H1 (cell line): ENCODE measurements around the gene NOS3. TPM values are rescaled to one million over a fixed set of nuclear protein-coding genes. Genes with fewer than 3 reads are reported as not detected.

Source experiments
- CTCF ChIA-PET: fragments of 300-600 bp; sonication (Branson Sonifier 250); formaldehyde crosslinking; loops from one replicate; lab custom pipeline; 2021; ENCODE audit not compliant: partially characterized antibody; lab: Charles Lee
- POLR2A ChIA-PET: fragments of 300-600 bp; sonication (Branson Sonifier 250); formaldehyde crosslinking; loops from one replicate; lab custom pipeline; 2021; ENCODE audit warnings: inconsistent platforms; ENCODE audit not compliant: partially characterized antibody; lab: Charles Lee
- DNase-seq, 2 experiments: peaks; one replicate each; pipeline versions ENCODE4 v3.0.0 to v3.0.0-alpha.2; 2010 to 2022; ENCODE audit warnings: low spot score in 2 of 2, low read depth in 1 of 2, mixed read lengths in 1 of 2
- FAIRE-seq: peaks from 2 replicates; lab custom pipeline; 2011; peaks lifted over from hg19 to GRCh38; lab: Jason Lieb, UNC
- H2AFZ ChIP-seq: 2 replicates; pipeline ENCODE4 v1.8.1; 2012; ENCODE audit warnings: low read length, inconsistent platforms
- H2AK5ac ChIP-seq: 2 replicates; pipeline ENCODE4 v1.6.1; 2013; ENCODE audit warnings: low read depth, low read length
- H2BK120ac ChIP-seq: replicated peaks from 2 replicates; pipeline ENCODE3; 2013; ENCODE audit warnings: low read depth, low read length, inconsistent platforms
- H2BK12ac ChIP-seq: 2 replicates; pipeline ENCODE4 v1.6.1; 2013; ENCODE audit warnings: low read depth, low read length
- H2BK15ac ChIP-seq: 2 replicates; pipeline ENCODE4 v1.6.1; 2013; ENCODE audit warnings: low read length
- H2BK20ac ChIP-seq: 2 replicates; pipeline ENCODE4 v1.6.1; 2013; ENCODE audit warnings: low read length
- H2BK5ac ChIP-seq: 2 replicates; pipeline ENCODE4 v1.6.1; 2013; ENCODE audit warnings: low read depth, low read length
- H3K14ac ChIP-seq: 2 replicates; pipeline ENCODE4 v1.6.1; 2013; ENCODE audit warnings: inconsistent platforms; ENCODE audit not compliant: insufficient read length
- H3K18ac ChIP-seq: 2 replicates; pipeline ENCODE4 v1.6.1; 2013; ENCODE audit warnings: low read length; ENCODE audit errors: extremely low read depth
- H3K23ac ChIP-seq: 2 replicates; pipeline ENCODE4 v1.6.1; 2013; ENCODE audit warnings: inconsistent platforms; ENCODE audit not compliant: insufficient read length
- H3K23me2 ChIP-seq: 2 replicates; pipeline ENCODE4 v1.6.1; 2013; ENCODE audit warnings: low read depth, low read length
- H3K27ac ChIP-seq: 2 replicates; pipeline ENCODE4 v1.6.1; 2011; ENCODE audit warnings: low read depth, low read length, inconsistent platforms
- H3K27me3 ChIP-seq, 4 experiments: replicated peaks in 1 of 4; 1 replicate in 1 of 4; 2 replicates in 3 of 4; pipeline versions ENCODE4 v1.6.1 to v1.8.1; 2011 to 2013; ENCODE audit warnings: low read length in 3 of 4, mild to moderate bottlenecking in 3 of 4, inconsistent platforms in 2 of 4, mixed read lengths in 2 of 4, moderate library complexity in 1 of 4; ENCODE audit not compliant: control insufficient read depth in 3 of 4, insufficient read depth in 3 of 4; ENCODE audit errors: extremely low read depth in 1 of 4
- H3K36me3 ChIP-seq, 4 experiments: 2 replicates each; pipeline versions ENCODE4 v1.6.1 to v1.8.1; 2011 to 2013; ENCODE audit warnings: mild to moderate bottlenecking in 4 of 4, low read length in 3 of 4, moderate library complexity in 2 of 4, control low read depth in 1 of 4, inconsistent platforms in 1 of 4; ENCODE audit not compliant: insufficient read depth in 4 of 4, control insufficient read depth in 2 of 4
- H3K4ac ChIP-seq: replicated peaks from 2 replicates; pipeline ENCODE3; 2013; ENCODE audit warnings: low read length, low read depth, mixed read lengths, inconsistent platforms; ENCODE audit not compliant: insufficient read length
- H3K4me1 ChIP-seq, 4 experiments: replicated peaks in 1 of 4; 1 replicate in 1 of 4; 2 replicates in 3 of 4; pipeline versions ENCODE4 v1.6.1 to v1.8.1; 2011 to 2013; ENCODE audit warnings: low read length in 3 of 4, inconsistent platforms in 2 of 4, mixed read lengths in 1 of 4; ENCODE audit not compliant: insufficient read depth in 4 of 4, control insufficient read depth in 3 of 4
- H3K4me2 ChIP-seq, 2 experiments: 2 replicates each; pipeline versions ENCODE4 v1.6.1 to v1.8.1; 2011 to 2013; ENCODE audit warnings: low read depth in 2 of 2, low read length in 2 of 2, control low read depth in 1 of 2, inconsistent platforms in 1 of 2, mild to moderate bottlenecking in 1 of 2; ENCODE audit not compliant: insufficient read depth in 1 of 2
- H3K4me3 ChIP-seq, 4 experiments: fragments of 200-600, 300-600 bp in 1 of 4; sonication (generic), shearing (Covaris generic), sonication (Bioruptor Twin) in 1 of 4; 2 replicates each; pipeline versions ENCODE4 v1.5.1 to v1.8.1; 2011 to 2016; ENCODE audit warnings: low read length in 4 of 4, low read depth in 3 of 4, control low read depth in 2 of 4, inconsistent platforms in 2 of 4, mild to moderate bottlenecking in 2 of 4, mixed read lengths in 1 of 4, moderate library complexity in 1 of 4; ENCODE audit not compliant: insufficient read depth in 2 of 4; ENCODE audit errors: extremely low read depth in 1 of 4
- H3K56ac ChIP-seq: replicated peaks from 2 replicates; pipeline ENCODE3; 2013; ENCODE audit warnings: low read depth, mild to moderate bottlenecking, mixed read lengths, low read length, inconsistent platforms; ENCODE audit not compliant: insufficient read length
- H3K79me1 ChIP-seq: 2 replicates; pipeline ENCODE4 v1.6.1; 2013; ENCODE audit warnings: low read depth, low read length, control low read depth
- H3K79me2 ChIP-seq, 2 experiments: 2 replicates each; pipeline versions ENCODE4 v1.6.1 to v1.8.1; 2012 to 2013; ENCODE audit warnings: low read length in 2 of 2, mild to moderate bottlenecking in 2 of 2, inconsistent platforms in 1 of 2; ENCODE audit not compliant: insufficient read depth in 2 of 2, control insufficient read depth in 1 of 2
- H3K9ac ChIP-seq, 4 experiments: replicated peaks in 1 of 4; 1 replicate in 1 of 4; 2 replicates in 3 of 4; pipeline versions ENCODE4 v1.6.1 to v1.8.1; 2011 to 2013; ENCODE audit warnings: low read depth in 3 of 4, low read length in 3 of 4, control low read depth in 2 of 4, mild to moderate bottlenecking in 2 of 4, moderate library complexity in 2 of 4, inconsistent platforms in 1 of 4; ENCODE audit errors: extremely low read depth in 1 of 4
- H3K9me3 ChIP-seq, 2 experiments: 2 replicates each; pipeline versions ENCODE4 v1.6.1 to v1.8.1; 2012 to 2013; ENCODE audit warnings: mild to moderate bottlenecking in 2 of 2, moderate library complexity in 2 of 2, control low read depth in 1 of 2, inconsistent platforms in 1 of 2, low read depth in 1 of 2, low read length in 1 of 2, mixed read lengths in 1 of 2; ENCODE audit not compliant: insufficient read depth in 2 of 2
- H4K20me1 ChIP-seq, 2 experiments: replicated peaks in 1 of 2; 2 replicates each; pipeline versions ENCODE3 to v1.8.1; 2011 to 2013; ENCODE audit warnings: inconsistent platforms in 2 of 2, low read length in 2 of 2, mild to moderate bottlenecking in 1 of 2; ENCODE audit not compliant: insufficient read depth in 2 of 2, control insufficient read depth in 1 of 2
- H4K5ac ChIP-seq: 2 replicates; pipeline ENCODE4 v1.6.1; 2013; ENCODE audit warnings: low read length, low read depth, mixed read lengths, inconsistent platforms; ENCODE audit not compliant: insufficient read length
- H4K8ac ChIP-seq: 2 replicates; pipeline ENCODE4 v1.8.0; 2013; ENCODE audit warnings: mild to moderate bottlenecking, moderate library complexity, low read length, inconsistent platforms; ENCODE audit not compliant: insufficient read depth; ENCODE audit errors: extremely low read depth
- H4K91ac ChIP-seq: replicated peaks from 2 replicates; pipeline ENCODE3; 2013; ENCODE audit warnings: low read length, mixed read lengths, inconsistent platforms; ENCODE audit not compliant: insufficient read length
- ATF2 ChIP-seq: IDR thresholded peaks from 2 replicates; pipeline ENCODE4 v1.6.1; 2012; ENCODE audit warnings: low read length, inconsistent platforms
- ATF3 ChIP-seq: IDR thresholded peaks from 2 replicates; pipeline ENCODE4 v1.6.1; 2011; ENCODE audit warnings: low read depth, mild to moderate bottlenecking, low read length; ENCODE audit not compliant: insufficient read depth
- CTCF ChIP-seq, 3 experiments: IDR thresholded peaks; 1 replicate in 2 of 3; 2 replicates in 1 of 3; pipeline versions ENCODE4 v1.5.1 to v1.6.1; 2011; ENCODE audit warnings: low read length in 3 of 3, mild to moderate bottlenecking in 3 of 3, inconsistent platforms in 2 of 3, low read depth in 1 of 3, moderate library complexity in 1 of 3; ENCODE audit not compliant: insufficient read depth in 1 of 3; ENCODE audit errors: control extremely low read depth in 1 of 3
- EZH2 ChIP-seq: fragments of 200-600 bp; sonication (generic); IDR thresholded peaks from 2 replicates; pipeline ENCODE4 v1.7.1; 2012; ENCODE audit warnings: low read depth, mild to moderate bottlenecking, moderate library complexity, low read length, inconsistent platforms; ENCODE audit not compliant: severe bottlenecking
- RAD21 ChIP-seq, 2 experiments: IDR thresholded peaks in 1 of 2; conservative IDR thresholded peaks in 1 of 2; 2 replicates each; pipeline ENCODE4 v1.6.1; 2011; ENCODE audit warnings: low read depth in 2 of 2, low read length in 2 of 2, improper control_type of control experiment in 1 of 2, inconsistent platforms in 1 of 2, mild to moderate bottlenecking in 1 of 2, moderate library complexity in 1 of 2
- TEAD4 ChIP-seq: IDR thresholded peaks from 2 replicates; pipeline ENCODE4 v1.6.1; 2012; ENCODE audit warnings: low read depth, low read length, inconsistent platforms, mixed read lengths
- WGBS, 2 experiments: shearing (Covaris generic) in 1 of 2; methylation state at CpG; one replicate each; pipeline versions ENCODE4 v1.1.6 to v1.1.7; 2013 to 2015; ENCODE audit warnings: low lambda C conversion rate in 2 of 2, mixed read lengths in 2 of 2, inconsistent platforms in 1 of 2, low coverage in 1 of 2, missing lambda C conversion rate in 1 of 2; ENCODE audit not compliant: insufficient replicate concordance in 2 of 2, insufficient coverage in 1 of 2, insufficient read length in 1 of 2; ENCODE audit errors: extremely low coverage in 1 of 2, missing lambda C conversion rate in 1 of 2; 5-methylcytosine and 5-hydroxymethylcytosine counted together
- polyA plus RNA-seq, 7 experiments: library from polyadenylated mRNA; depleted of rRNA in 3 of 7; stranded (reverse) in 5 of 7; unstranded in 2 of 7; fragments of >200 nt in 5 of 7; fragments of 200-250 nt in 2 of 7; gene quantifications; 1 replicate in 5 of 7; 2 replicates in 1 of 7; 4 replicates in 1 of 7; pipeline versions ENCODE4 v1.2.1 to v1.2.3, GENCODE V29; 2011 to 2013; ENCODE audit warnings: missing spikeins in 2 of 7, mixed read lengths in 2 of 7
- total RNA-seq: library from RNA; stranded (reverse); fragmentation: NEBNext Ultra II Directional; extraction: Animal tissue kit (Norgen Biotek cat#: 25700); gene quantifications from 2 replicates; pipeline ENCODE4 v1.2.1, GENCODE V29; 2021

The NOS3 gene
- total and polyA plus RNA-seq, 2 of the 8 experiments (the other 6 are each of a cell fraction or from before 2014, with no cell fraction given), result 4.4 to 16.2 TPM

- peak; percentile 84 for FAIRE-seq
- Histone ChIP-seq H2AK5ac (no peak overlapping the region), H2AFZ (no peak overlapping the region), H3K9ac (0 out of 7 replicates have a peak overlapping the region, but pooled peaks of 2 of the 4 experiments have one; percentile 29 to 38), H4K8ac (peak overlapping the region; percentile 23; the same call in 1 of the 2 replicates), H2BK15ac (peak overlapping the region; percentile 72; the same call in 1 of the 2 replicates), H2BK5ac (peak overlapping the region; percentile 50; the same call in 1 of the 2 replicates), H4K91ac (peak overlapping the region; percentile 5), H3K4me2 (peak overlapping the region; percentile 60 to 68), H2BK120ac (no peak overlapping the region), H3K4me3 (peak overlapping the region in 3 of 4 experiments; percentile 4 to 53 (median 7); a peak in 4 of 8 replicates), H3K79me2 (no peaks in the 10 kb centered on the region), H3K79me1 (no peaks in the 10 kb centered on the region; the same call in 1 of the 2 replicates), H3K4ac (no peak overlapping the region), H2BK12ac (peak overlapping the region; percentile 72; the same call in 1 of the 2 replicates), H4K5ac (no peak overlapping the region), H3K27ac (no peak overlapping the region), H3K4me1 (peaks cover 0 to 38% (median 27%) of the 10 kb centered on the region in 4 experiments; a peak in 6 of 7 replicates), H2BK20ac (no peak overlapping the region), H4K20me1 (no peaks in the 10 kb centered on the region), H3K23ac (no peak overlapping the region), H3K9me3 (no peaks in the 10 kb centered on the region), H3K27me3 (peaks cover 0 to 15% (median 12%) of the 10 kb centered on the region in 4 experiments; a peak in 6 of 7 replicates), H3K18ac (no peak overlapping the region), H3K36me3 (no peaks in the 10 kb centered on the region), H3K14ac (no peak overlapping the region), H3K23me2 (no peaks in the 10 kb centered on the region; the same call in 1 of the 2 replicates), H3K56ac (no peak overlapping the region)
- whole genome bisulfite sequencing, 2 experiments, result 41% methylated on average over 16 of the region's 23 CpGs; no CpG with 5 or more reads in 1 of the 2 experiments
- ChIA-PET CTCF (interaction anchor here (0.8 to 11.5 kb wide), 26 partner anchors 8 to 166 kb away, joined by 3 to 142 read pairs (median 4); partner anchors contain the start of genes ATG9B and NOS3), POLR2A (interaction anchor here (0.8 to 1.6 kb wide), 6 partner anchors 8 to 64 kb away, joined by 3 to 6 read pairs (median 4); no protein-coding TSS in a partner anchor)
- peak in 1 of 2 experiments; percentile 73 for DNase-seq
- TF ChIP-seq CTCF (IDR thresholded peaks at IDR 0.05; ENCODE audit: control extremely low read depth in 1 of 3, insufficient read depth in 1 of 3, low read depth in 1 of 3, low read length in 3 of 3), result peak in 2 of 3 experiments; percentile 59 to 76; a peak in 3 of 4 replicates
- peak; percentile 69 for TF ChIP-seq TEAD4
- TF ChIP-seq ATF2, result no peak
- no peak for TF ChIP-seq ATF3
- TF ChIP-seq EZH2, result no peak
- TF ChIP-seq RAD21 (IDR thresholded peaks at IDR 0.05 in 1 of 2, conservative IDR thresholded peaks at IDR 0.05 in 1 of 2; ENCODE audit: low read depth in 2 of 2, low read length in 2 of 2), result peak; percentile 56 to 62
These were observed 22.1 kb downstream of the NOS3 start for GRCh38 chr7:151012911-151013347.
